ENCODE data around the gene MEGF9.

GRCh38 chr9:120690372-120690771, 23.9 kb downstream of the MEGF9 start:
- TF ChIP-seq CTCF (IDR thresholded peaks at IDR 0.05), result no peak
- TF ChIP-seq POLR2A (IDR thresholded peaks at IDR 0.05), result no peak

Measured in thyroid gland (tissue), 4 donors.